ENCODE measurements around the gene TRAPPC6A. TPM values are rescaled to one million over a fixed set of nuclear protein-coding genes. Genes with fewer than 3 reads are reported as not detected.

Gene TRAPPC6A
- total and polyA plus RNA-seq, 9 of the 15 experiments (the other 6 are each of a cell fraction or from before 2014, with no cell fraction given): 0.82 to 23.6 (median 11.6) TPM

DNA sequence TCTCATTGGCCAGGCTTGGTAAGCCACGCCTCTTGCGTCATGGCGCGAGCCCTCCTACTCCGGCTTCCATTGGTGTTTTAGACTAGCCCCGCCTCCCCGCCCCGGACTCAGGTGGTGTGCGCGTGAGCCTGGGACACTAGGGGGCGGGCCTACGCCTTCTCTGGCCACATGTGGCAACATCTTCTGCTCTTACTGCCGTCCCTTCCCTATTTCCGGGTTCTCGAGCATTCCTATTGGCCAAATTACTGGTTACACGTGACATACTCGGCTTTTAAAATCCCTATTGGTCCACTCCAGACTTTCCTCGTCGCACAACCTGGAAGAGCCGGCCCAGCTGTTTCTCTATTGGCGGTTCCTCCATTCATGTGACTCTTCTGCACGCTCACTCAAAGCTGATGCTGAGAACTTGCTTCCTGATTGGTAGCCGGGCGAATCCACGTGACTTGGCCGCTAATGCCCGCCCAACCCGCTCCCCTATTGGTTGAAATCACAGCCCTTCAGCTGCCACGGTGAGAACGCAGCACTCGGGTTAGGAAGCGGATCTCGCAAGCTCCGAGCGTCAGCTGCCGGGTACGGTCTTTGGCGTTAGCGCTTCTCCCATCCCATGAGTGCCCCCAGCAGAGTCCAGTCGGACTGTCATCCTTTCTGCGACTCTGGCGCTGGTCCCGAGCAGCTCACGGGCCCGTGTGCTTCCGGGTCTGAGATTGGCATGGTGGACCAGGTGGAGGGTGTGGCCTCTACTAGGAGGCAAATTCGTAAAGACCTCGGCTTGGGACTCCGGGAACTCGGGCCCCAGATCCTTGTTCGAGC is 430 bp upstream of the TRAPPC6A start, which contains the start of gene BLOC1S3 (continued):
- TF ChIP-seq, protein P1, sequence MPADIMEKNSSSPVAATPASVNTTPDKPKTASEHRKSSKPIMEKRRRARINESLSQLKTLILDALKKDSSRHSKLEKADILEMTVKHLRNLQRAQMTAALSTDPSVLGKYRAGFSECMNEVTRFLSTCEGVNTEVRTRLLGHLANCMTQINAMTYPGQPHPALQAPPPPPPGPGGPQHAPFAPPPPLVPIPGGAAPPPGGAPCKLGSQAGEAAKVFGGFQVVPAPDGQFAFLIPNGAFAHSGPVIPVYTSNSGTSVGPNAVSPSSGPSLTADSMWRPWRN (IDR thresholded peaks at IDR 0.05; ENCODE audit: low read depth): peak; percentile 67; the same call in 1 of the 2 replicates
- TF ChIP-seq ERF (CRISPR knock-in tag; IDR thresholded peaks at IDR 0.05) (peak; percentile 80; the same call in 1 of the 2 replicates), PTTG1 (tag; IDR thresholded peaks at IDR 0.05; ENCODE audit: low read depth) (no peak), NR2C2 (CRISPR knock-in tag; IDR thresholded peaks at IDR 0.05) (no peak), NR2C2 (tag; IDR thresholded peaks at IDR 0.05) (no peak; the same call in 1 of the 2 replicates), TARDBP (IDR thresholded peaks at IDR 0.05) (no peak), ZFP36 (IDR thresholded peaks at IDR 0.05; ENCODE audit: low read depth, low read length, partially characterized antibody) (no peak), TSC22D4 (tag; IDR thresholded peaks at IDR 0.05) (no peak), GATAD2A (IDR thresholded peaks at IDR 0.05) (no peak), SP1 (CRISPR knock-in tag; IDR thresholded peaks at IDR 0.05) (peak; percentile 98), GTF2E2 (tag; IDR thresholded peaks at IDR 0.05) (no peak), MAFK (IDR thresholded peaks at IDR 0.05; ENCODE audit: low read length) (no peak), ELF1 (tag; IDR thresholded peaks at IDR 0.05) (peak; percentile 99), GABPA (tag; conservative IDR thresholded peaks at IDR 0.05; ENCODE audit: low read depth) (peak; percentile 67), MCM7 (IDR thresholded peaks at IDR 0.05) (no peak), BACH1 (tag; IDR thresholded peaks at IDR 0.05) (no peak), HNRNPH1 (optimal IDR thresholded peaks at IDR 0.05; ENCODE audit: low read depth, low read length) (no peak)
- TF ChIP-seq, protein P2, sequence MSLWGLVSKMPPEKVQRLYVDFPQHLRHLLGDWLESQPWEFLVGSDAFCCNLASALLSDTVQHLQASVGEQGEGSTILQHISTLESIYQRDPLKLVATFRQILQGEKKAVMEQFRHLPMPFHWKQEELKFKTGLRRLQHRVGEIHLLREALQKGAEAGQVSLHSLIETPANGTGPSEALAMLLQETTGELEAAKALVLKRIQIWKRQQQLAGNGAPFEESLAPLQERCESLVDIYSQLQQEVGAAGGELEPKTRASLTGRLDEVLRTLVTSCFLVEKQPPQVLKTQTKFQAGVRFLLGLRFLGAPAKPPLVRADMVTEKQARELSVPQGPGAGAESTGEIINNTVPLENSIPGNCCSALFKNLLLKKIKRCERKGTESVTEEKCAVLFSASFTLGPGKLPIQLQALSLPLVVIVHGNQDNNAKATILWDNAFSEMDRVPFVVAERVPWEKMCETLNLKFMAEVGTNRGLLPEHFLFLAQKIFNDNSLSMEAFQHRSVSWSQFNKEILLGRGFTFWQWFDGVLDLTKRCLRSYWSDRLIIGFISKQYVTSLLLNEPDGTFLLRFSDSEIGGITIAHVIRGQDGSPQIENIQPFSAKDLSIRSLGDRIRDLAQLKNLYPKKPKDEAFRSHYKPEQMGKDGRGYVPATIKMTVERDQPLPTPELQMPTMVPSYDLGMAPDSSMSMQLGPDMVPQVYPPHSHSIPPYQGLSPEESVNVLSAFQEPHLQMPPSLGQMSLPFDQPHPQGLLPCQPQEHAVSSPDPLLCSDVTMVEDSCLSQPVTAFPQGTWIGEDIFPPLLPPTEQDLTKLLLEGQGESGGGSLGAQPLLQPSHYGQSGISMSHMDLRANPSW (CRISPR knock-in tag; IDR thresholded peaks at IDR 0.05): no peak; the same call in 1 of the 2 replicates
- TF ChIP-seq, protein P3, sequence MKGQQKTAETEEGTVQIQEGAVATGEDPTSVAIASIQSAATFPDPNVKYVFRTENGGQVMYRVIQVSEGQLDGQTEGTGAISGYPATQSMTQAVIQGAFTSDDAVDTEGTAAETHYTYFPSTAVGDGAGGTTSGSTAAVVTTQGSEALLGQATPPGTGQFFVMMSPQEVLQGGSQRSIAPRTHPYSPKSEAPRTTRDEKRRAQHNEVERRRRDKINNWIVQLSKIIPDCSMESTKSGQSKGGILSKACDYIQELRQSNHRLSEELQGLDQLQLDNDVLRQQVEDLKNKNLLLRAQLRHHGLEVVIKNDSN (CRISPR knock-in tag; IDR thresholded peaks at IDR 0.05): peak; percentile 95
- TF ChIP-seq, protein P4, sequence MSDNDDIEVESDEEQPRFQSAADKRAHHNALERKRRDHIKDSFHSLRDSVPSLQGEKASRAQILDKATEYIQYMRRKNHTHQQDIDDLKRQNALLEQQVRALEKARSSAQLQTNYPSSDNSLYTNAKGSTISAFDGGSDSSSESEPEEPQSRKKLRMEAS (CRISPR knock-in tag; IDR thresholded peaks at IDR 0.05): peak; percentile 96
- TF ChIP-seq, protein P5, sequence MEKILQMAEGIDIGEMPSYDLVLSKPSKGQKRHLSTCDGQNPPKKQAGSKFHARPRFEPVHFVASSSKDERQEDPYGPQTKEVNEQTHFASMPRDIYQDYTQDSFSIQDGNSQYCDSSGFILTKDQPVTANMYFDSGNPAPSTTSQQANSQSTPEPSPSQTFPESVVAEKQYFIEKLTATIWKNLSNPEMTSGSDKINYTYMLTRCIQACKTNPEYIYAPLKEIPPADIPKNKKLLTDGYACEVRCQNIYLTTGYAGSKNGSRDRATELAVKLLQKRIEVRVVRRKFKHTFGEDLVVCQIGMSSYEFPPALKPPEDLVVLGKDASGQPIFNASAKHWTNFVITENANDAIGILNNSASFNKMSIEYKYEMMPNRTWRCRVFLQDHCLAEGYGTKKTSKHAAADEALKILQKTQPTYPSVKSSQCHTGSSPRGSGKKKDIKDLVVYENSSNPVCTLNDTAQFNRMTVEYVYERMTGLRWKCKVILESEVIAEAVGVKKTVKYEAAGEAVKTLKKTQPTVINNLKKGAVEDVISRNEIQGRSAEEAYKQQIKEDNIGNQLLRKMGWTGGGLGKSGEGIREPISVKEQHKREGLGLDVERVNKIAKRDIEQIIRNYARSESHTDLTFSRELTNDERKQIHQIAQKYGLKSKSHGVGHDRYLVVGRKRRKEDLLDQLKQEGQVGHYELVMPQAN (IDR thresholded peaks at IDR 0.05; ENCODE audit: borderline replicate concordance): peak; percentile 98
- TF ChIP-seq, protein P6, sequence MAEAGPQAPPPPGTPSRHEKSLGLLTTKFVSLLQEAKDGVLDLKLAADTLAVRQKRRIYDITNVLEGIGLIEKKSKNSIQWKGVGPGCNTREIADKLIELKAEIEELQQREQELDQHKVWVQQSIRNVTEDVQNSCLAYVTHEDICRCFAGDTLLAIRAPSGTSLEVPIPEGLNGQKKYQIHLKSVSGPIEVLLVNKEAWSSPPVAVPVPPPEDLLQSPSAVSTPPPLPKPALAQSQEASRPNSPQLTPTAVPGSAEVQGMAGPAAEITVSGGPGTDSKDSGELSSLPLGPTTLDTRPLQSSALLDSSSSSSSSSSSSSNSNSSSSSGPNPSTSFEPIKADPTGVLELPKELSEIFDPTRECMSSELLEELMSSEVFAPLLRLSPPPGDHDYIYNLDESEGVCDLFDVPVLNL (CRISPR knock-in tag; IDR thresholded peaks at IDR 0.05; ENCODE audit: low read depth): no peak

All from K562 (cell line).